A549 treated with CORT108297 at 1 μM for 4 hours (cell line): ENCODE measurements around the gene SYCE1L. TPM values are rescaled to one million over a fixed set of nuclear protein-coding genes. Genes with fewer than 3 reads are reported as not detected.

ENCODE experiments used
- total RNA-seq: library from RNA; stranded (reverse); fragments of 200-300 nt; extraction: Qiagen RNA extraction; gene quantifications from 5 replicates; pipeline ENCODE4 v1.2.3, GENCODE V29; 2022

SYCE1L gene, protein sequence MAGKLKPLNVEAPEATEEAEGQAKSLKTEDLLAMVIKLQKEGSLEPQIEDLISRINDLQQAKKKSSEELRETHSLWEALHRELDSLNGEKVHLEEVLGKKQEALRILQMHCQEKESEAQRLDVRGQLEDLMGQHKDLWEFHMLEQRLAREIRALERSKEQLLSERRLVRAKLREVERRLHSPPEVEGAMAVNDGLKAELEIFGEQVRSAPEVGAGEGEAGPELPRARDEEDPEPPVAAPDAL
- 3.8 to 9.0 TPM (median 8.4 TPM) in 5 replicates for total RNA-seq

DNA sequence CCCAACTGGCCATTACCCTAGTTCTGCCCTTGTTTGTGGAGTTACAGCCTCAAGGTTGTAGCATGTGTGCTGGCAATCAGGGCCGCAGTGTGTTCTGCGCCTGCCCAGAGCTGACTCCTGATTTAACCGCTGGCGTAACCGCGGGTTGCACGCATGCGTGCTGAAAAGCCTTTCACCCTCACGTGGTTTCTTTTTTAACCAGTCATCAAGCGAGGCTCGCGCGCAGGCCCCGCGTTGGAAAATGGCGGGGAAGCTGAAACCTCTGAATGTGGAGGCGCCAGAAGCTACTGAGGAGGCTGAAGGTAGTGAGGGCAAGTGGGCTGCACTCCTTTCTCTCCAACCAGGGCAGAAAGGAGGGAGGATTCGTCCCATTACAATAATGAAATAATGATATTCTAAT lies at the start of gene SYCE1L:
Gene SYCE1L (plus strand): TSS at position 198 of the 400 bp plus-strand sequence. CDS start 44 bp downstream, at position 242.

DNA sequence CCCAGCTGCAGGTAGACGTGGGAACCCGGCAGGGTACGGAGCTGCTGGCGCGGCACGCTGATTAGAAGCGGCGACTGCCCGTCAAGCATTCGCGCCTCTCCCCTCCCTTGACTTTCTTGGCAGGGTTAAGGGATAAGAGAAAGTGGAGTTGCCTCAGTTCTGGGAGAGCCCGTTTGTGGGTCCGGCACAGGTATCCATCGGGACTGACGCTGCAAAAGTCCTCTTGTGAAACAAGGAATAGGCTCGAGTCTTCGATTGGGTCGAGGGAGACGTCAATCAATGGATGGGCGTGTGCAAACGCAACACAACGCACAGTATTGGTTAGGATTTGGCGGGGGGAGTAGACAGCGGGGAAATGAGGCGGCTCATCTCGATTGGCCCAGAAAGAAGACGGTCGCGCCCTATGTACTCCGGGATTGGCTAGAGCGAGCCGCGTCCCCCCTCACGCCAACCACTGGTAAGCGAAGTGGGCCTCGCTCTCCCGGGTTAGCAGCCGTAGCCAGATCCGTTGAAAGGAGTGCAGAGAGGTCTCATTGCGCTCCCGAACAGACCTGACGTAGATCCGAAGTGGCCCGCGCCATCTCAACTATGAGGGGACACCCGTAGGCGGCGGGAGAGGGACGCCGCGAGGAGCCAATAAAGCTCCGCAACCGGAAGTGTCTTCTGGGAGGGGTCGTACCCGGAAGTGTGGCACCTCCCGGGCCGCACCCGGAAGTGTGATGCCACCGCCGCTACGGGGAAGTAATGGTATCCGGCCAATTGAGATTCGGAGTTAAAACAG lies 8.5 kb upstream of the SYCE1L start, which contains the start of gene MON1B:
Gene MON1B (plus strand): TSS at position 713 of the 781 bp plus-strand sequence. CDS start 296 bp downstream, outside the sequence.

Other genes with a start within 250 kb of the SYCE1L start
- gene MON1B, start 8.2 kb upstream of the SYCE1L start, total RNA-seq: 26.4 to 45.4 TPM (median 41.3 TPM) in 5 replicates
- 0.01 TPM in 2 of 5 replicates, not detected in the others for gene ADAMTS18, start 235.6 kb downstream of the SYCE1L start, total RNA-seq